ENCODE results near the gene NCF4. TPM values are rescaled to one million over a fixed set of nuclear protein-coding genes. Genes with fewer than 3 reads are reported as not detected.

NCF4 gene
- total RNA-seq: 7.1 TPM
- long read RNA-seq, partial matches to known transcripts: 1 of 5 reads
- long read RNA-seq, other reads (novel, unspliced or antisense): 1 of 5 reads

GRCh38 chr22:36860821-36861659 lies at the start of gene NCF4:
Gene NCF4, plus strand, starts transcription at chr22:36861006. Its CDS starts 166 bp downstream, at chr22:36861172.
- peak; percentile 58 for ATAC-seq (ENCODE audit: poor library complexity)
- intact Hi-C loops (cut with DNase I): no loop called here
- DNase-seq: peak; percentile 81

GRCh38 chr22:36811094-36811800 lies 49.6 kb upstream of the NCF4 start:
- no peak for ATAC-seq (ENCODE audit: poor library complexity)
- intact Hi-C loops (cut with DNase I): no loop called here
- no peak for DNase-seq

GRCh38 chr22:36814801-36815200 lies 46.0 kb upstream of the NCF4 start:
- intact Hi-C loops (cut with DNase I): no loop called here
- no peak for ATAC-seq (ENCODE audit: poor library complexity)
- DNase-seq: no peak

- DNase-seq (no peak), ATAC-seq (ENCODE audit: poor library complexity) (no peak)
- intact Hi-C loops (cut with DNase I): no loop called here
Measured at GRCh38 chr22:36815558-36816338, 45.1 kb upstream of the NCF4 start.

- intact Hi-C loops (cut with DNase I): no loop called here
- no peak for ATAC-seq (ENCODE audit: poor library complexity)
- DNase-seq: no peak
Measured at GRCh38 chr22:36816339-36816635, 44.5 kb upstream of the NCF4 start.

GRCh38 chr22:36816636-36817524 lies 43.9 kb upstream of the NCF4 start, which contains the start of gene PVALB:
Gene PVALB, minus strand, starts transcription at chr22:36817035. Its CDS starts 30 bp downstream, at chr22:36817005.
- intact Hi-C loops (cut with DNase I): no loop called here
- ATAC-seq (ENCODE audit: poor library complexity): peak; percentile 91
- DNase-seq: peak; percentile 51

GRCh38 chr22:36817525-36817848 lies 43.3 kb upstream of the NCF4 start:
- DNase-seq (no peak), ATAC-seq (ENCODE audit: poor library complexity) (no peak)
- intact Hi-C loops (cut with DNase I): no loop called here

- DNase-seq (no peak), ATAC-seq (ENCODE audit: poor library complexity) (no peak)
- intact Hi-C loops (cut with DNase I): no loop called here
Measured at GRCh38 chr22:36818010-36818642, 42.7 kb upstream of the NCF4 start.

- DNase-seq: no peak
- no peak for ATAC-seq (ENCODE audit: poor library complexity)
- intact Hi-C loops (cut with DNase I): no loop called here
Measured at GRCh38 chr22:36819112-36819511, 41.7 kb upstream of the NCF4 start.

GRCh38 chr22:36822581-36822980 lies 38.2 kb upstream of the NCF4 start:
- ATAC-seq (ENCODE audit: poor library complexity): no peak
- DNase-seq: no peak
- intact Hi-C loops (cut with DNase I): no loop called here

- intact Hi-C loops (cut with DNase I): no loop called here
- DNase-seq (no peak), ATAC-seq (ENCODE audit: poor library complexity) (no peak)
Measured at GRCh38 chr22:36823186-36823839, 37.5 kb upstream of the NCF4 start.

- intact Hi-C loops (cut with DNase I): no loop called here
- no peak for DNase-seq
- ATAC-seq (ENCODE audit: poor library complexity): no peak
Measured at GRCh38 chr22:36824655-36825054, 36.2 kb upstream of the NCF4 start.

GRCh38 chr22:36826262-36826661 lies 34.5 kb upstream of the NCF4 start:
- intact Hi-C loops (cut with DNase I): no loop called here
- DNase-seq (no peak), ATAC-seq (ENCODE audit: poor library complexity) (no peak)

GRCh38 chr22:36828815-36829214 lies 32.0 kb upstream of the NCF4 start:
- DNase-seq (no peak), ATAC-seq (ENCODE audit: poor library complexity) (no peak)
- intact Hi-C loops (cut with DNase I): no loop called here

GRCh38 chr22:36829370-36830002 lies 31.3 kb upstream of the NCF4 start:
- ATAC-seq (ENCODE audit: poor library complexity) (no peak), DNase-seq (no peak)
- intact Hi-C loops (cut with DNase I): no loop called here

- ATAC-seq (ENCODE audit: poor library complexity): no peak
- DNase-seq: no peak
- intact Hi-C loops (cut with DNase I): no loop called here
Measured at GRCh38 chr22:36830601-36831000, 30.2 kb upstream of the NCF4 start.

GRCh38 chr22:36831206-36831605 lies 29.6 kb upstream of the NCF4 start:
- intact Hi-C loops (cut with DNase I): no loop called here
- DNase-seq: no peak
- ATAC-seq (ENCODE audit: poor library complexity): no peak

All from Right ventricle myocardium superior (tissue), 1 donor.